ENCODE measurements around the gene GDE1.

DNA sequence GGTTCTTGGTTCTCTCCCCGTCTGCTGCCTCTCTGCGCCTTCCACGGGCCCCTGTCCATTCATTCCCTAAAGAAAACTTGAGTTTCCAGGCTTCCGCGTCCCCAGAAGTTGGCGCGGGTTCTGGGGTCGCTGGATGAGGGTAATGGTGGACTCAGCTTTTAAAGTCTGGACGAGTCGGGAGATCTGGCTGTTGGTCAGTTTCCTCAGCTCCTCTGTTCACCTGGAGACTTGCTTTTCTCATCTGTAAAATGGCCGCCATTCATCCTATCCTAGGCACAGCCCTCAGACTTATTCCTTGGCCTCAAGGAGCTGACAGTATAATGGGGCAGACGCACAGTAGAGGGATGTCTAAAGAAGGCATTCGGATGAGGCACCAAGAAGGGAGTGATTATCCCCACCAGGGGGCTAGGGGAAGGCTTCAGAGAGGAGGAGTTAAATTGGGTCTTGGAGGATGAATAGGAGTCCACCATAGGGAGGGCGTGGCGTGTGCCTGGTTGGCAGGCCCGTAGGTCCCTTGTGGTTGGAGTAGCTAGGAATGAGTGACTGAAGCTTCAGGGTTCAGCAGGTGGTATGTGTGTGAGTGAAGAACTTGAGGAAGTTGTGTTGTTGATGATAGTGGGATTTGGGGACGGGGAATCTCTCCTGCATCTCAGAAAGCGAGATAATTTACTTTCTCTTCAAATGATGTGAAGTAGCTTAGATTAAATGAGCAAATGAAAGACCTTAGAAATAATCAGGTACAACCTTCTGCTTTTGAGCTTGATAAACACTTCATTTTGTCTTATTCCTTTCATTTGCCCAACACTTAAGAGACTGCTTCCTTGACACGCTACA is 34.3 kb upstream of the GDE1 start:
- TF ChIP-seq, protein P1, sequence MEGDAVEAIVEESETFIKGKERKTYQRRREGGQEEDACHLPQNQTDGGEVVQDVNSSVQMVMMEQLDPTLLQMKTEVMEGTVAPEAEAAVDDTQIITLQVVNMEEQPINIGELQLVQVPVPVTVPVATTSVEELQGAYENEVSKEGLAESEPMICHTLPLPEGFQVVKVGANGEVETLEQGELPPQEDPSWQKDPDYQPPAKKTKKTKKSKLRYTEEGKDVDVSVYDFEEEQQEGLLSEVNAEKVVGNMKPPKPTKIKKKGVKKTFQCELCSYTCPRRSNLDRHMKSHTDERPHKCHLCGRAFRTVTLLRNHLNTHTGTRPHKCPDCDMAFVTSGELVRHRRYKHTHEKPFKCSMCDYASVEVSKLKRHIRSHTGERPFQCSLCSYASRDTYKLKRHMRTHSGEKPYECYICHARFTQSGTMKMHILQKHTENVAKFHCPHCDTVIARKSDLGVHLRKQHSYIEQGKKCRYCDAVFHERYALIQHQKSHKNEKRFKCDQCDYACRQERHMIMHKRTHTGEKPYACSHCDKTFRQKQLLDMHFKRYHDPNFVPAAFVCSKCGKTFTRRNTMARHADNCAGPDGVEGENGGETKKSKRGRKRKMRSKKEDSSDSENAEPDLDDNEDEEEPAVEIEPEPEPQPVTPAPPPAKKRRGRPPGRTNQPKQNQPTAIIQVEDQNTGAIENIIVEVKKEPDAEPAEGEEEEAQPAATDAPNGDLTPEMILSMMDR (IDR thresholded peaks at IDR 0.05; ENCODE audit: insufficient read depth, low read length, poor library complexity, severe bottlenecking), result no peak
- no peak for TF ChIP-seq EZH2phosphoT487 (conservative IDR thresholded peaks at IDR 0.05; ENCODE audit: low read length)

All from SU-DHL-6 (cell line).